Activated CD8-positive, alpha-beta T cell treated with anti-CD3 and anti-CD28 coated beads, Interleukin-2, amount 10 ng/mL, durations not matched to agents 7 days and 5 days (primary cell): ENCODE data around the gene PLXNC1. TPM values are rescaled to one million over a fixed set of nuclear protein-coding genes. Genes with fewer than 3 reads are reported as not detected.

Experiments used
- ATAC-seq: fragments of 150-1000 bp; cut with Tn5 transposase; one replicate; pipeline ENCODE4 v1.10.0; 2021; ENCODE audit warnings: moderate library complexity
- CTCF ChIA-PET: fragments of 350-600 bp; sonication (Branson Sonifier 250); formaldehyde crosslinking; loops from one replicate; lab custom pipeline; 2021; ENCODE audit warnings: antibody characterized with exemption; lab: Charles Lee
- POLR2A ChIA-PET: fragments of 350-600 bp; sonication (Branson Sonifier 250); formaldehyde crosslinking; loops from one replicate; lab custom pipeline; 2021; ENCODE audit warnings: antibody characterized with exemption; lab: Charles Lee
- DNase-seq: peaks from one replicate; pipeline ENCODE4 v3.0.0-alpha.2; 2020
- H3K27ac Mint-ChIP-seq: one replicate; pipeline ENCODE4 v1.8.0; 2021; ENCODE audit warnings: mild to moderate bottlenecking, mixed read lengths
- H3K27me3 Mint-ChIP-seq: one replicate; pipeline ENCODE4 v1.8.0; 2021; ENCODE audit warnings: low read depth, mixed read lengths
- H3K36me3 Mint-ChIP-seq: one replicate; pipeline ENCODE4 v1.8.0; 2021; ENCODE audit warnings: low read depth, mixed read lengths
- H3K4me1 Mint-ChIP-seq: one replicate; pipeline ENCODE4 v1.8.0; 2021; ENCODE audit warnings: low read depth, mixed read lengths
- H3K4me3 Mint-ChIP-seq: one replicate; pipeline ENCODE4 v1.8.0; 2021; ENCODE audit warnings: mild to moderate bottlenecking, mixed read lengths
- H3K9me3 Mint-ChIP-seq: one replicate; pipeline ENCODE4 v1.8.0; 2022; ENCODE audit warnings: mixed read lengths; ENCODE audit not compliant: insufficient read depth
- total RNA-seq, 2 experiments: library from RNA; stranded (reverse); gene quantifications; one replicate each; pipeline ENCODE4 v1.2.3, GENCODE V29; 2021

Gene PLXNC1
- total RNA-seq, 2 experiments from 2014 or later: 43.8 to 45.6 TPM

- ATAC-seq (no peak), DNase-seq (no peak)
- H3K36me3 Mint-ChIP-seq: peaks cover 83% of the 10 kb centered on the region
- H3K4me3 Mint-ChIP-seq: no peak overlapping the region
- no peaks in the 10 kb centered on the region for H3K9me3 Mint-ChIP-seq
- POLR2A ChIA-PET: interaction anchor here (0.6 kb wide), 1 partner anchor 720 kb away, joined by 4 read pairs; no protein-coding TSS in a partner anchor
- no peak overlapping the region for H3K27ac Mint-ChIP-seq
- CTCF ChIA-PET: interaction anchor here (1.0 kb wide), 1 partner anchor 18 kb away, joined by 3 read pairs; no protein-coding TSS in a partner anchor
- peaks cover 19% of the 10 kb centered on the region for H3K4me1 Mint-ChIP-seq
- H3K27me3 Mint-ChIP-seq: no peaks in the 10 kb centered on the region
Measured at GRCh38 chr12:94225947-94226630, 77.7 kb downstream of the PLXNC1 start.

- Mint-ChIP-seq H3K9me3 (no peaks in the 10 kb centered on the region), H3K4me1 (peaks cover 22% of the 10 kb centered on the region), H3K36me3 (peaks cover 83% of the 10 kb centered on the region), H3K4me3 (no peak overlapping the region), H3K27me3 (no peaks in the 10 kb centered on the region), H3K27ac (no peak overlapping the region)
- no peak for ATAC-seq
- POLR2A ChIA-PET: no interaction called here
- no peak for DNase-seq
- CTCF ChIA-PET: no interaction called here
Measured at GRCh38 chr12:94227066-94227465, 78.7 kb downstream of the PLXNC1 start.

DNA sequence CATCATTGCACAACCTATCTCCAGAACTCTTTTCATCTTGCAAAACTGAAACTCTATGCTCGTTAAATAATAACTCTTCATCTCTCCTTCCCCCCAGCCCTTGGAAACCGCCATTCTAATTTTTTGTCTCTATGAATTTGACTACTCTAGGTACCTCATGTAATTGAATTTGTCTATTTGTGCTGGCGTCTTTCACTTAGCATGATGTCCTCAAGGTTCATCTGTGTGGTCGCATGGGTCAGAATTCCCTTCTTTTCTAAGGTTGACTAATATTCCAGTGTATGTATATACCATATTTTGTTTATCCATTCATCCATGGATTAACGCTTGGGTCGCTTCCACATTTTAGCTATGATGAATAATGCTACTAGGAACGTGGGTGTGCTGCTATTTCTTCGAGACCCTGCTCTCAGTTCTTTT lies 80.1 kb downstream of the PLXNC1 start:
- Mint-ChIP-seq H3K4me3 (no peak overlapping the region), H3K9me3 (no peaks in the 10 kb centered on the region), H3K27me3 (no peaks in the 10 kb centered on the region), H3K27ac (no peak overlapping the region), H3K36me3 (peaks cover 84% of the 10 kb centered on the region), H3K4me1 (peaks cover 26% of the 10 kb centered on the region)
- ATAC-seq (no peak), DNase-seq (no peak)
- ChIA-PET CTCF (no interaction called here), POLR2A (no interaction called here)

GRCh38 chr12:94229902-94230301 lies 81.5 kb downstream of the PLXNC1 start:
- H3K4me3 Mint-ChIP-seq: no peak overlapping the region
- peaks cover 75% of the 10 kb centered on the region for H3K36me3 Mint-ChIP-seq
- H3K4me1 Mint-ChIP-seq: peaks cover 26% of the 10 kb centered on the region
- no peak overlapping the region for H3K27ac Mint-ChIP-seq
- no peaks in the 10 kb centered on the region for H3K9me3 Mint-ChIP-seq
- CTCF ChIA-PET: no interaction called here
- ATAC-seq: no peak
- H3K27me3 Mint-ChIP-seq: no peaks in the 10 kb centered on the region
- POLR2A ChIA-PET: no interaction called here
- no peak for DNase-seq

DNA sequence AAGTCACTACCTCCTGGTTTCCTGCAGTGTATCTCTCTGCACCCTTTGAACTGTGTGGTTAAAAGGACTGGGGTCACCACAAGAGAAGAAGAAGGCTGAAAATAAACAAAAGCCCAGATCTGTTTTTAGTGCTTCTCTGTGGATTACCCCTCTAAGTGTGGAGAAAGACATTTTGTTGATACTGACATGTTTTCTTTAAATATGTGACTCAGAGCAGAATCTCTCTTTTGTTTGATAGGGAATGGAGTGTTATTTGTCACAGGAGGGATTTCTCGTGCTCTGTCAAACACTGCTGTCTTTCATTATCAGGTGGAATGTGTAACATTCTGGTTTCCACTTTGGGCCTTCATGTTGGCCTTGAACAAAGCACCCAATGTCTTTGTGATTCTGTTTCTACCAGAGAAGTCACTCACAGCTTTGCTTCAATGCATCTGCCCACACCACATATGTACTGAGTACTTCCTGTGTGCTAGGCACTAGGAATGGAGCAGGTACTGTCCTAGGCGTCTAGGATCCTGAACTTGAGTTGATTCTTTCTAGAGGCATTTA lies 82.1 kb downstream of the PLXNC1 start:
- POLR2A ChIA-PET: no interaction called here
- peak; percentile 65 for ATAC-seq
- DNase-seq: no peak

DNA sequence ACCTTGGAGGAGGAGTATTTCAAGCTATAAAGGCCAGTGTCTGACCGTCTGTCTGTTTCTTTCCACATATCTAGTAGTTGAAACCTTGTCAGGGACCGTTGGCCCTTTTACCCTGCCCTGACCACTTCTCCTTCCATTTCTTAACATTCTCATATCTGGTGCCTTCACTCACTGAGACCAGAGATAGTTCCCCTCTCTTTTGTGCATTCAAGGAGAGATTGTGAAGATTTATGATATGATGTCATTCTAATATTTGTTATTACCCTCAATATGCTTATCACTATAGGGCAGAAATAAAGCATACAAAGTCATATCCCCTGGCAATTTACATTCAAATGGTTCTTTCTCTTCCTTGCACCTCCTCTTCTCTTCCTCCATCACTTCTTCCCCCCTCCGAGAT lies 83.3 kb downstream of the PLXNC1 start:
- Mint-ChIP-seq H3K36me3 (peaks cover 73% of the 10 kb centered on the region), H3K27me3 (no peaks in the 10 kb centered on the region), H3K9me3 (no peaks in the 10 kb centered on the region), H3K27ac (no peak overlapping the region), H3K4me3 (no peak overlapping the region), H3K4me1 (peaks cover 30% of the 10 kb centered on the region)
- ChIA-PET POLR2A (no interaction called here), CTCF (interaction anchor here (0.8 kb wide), 1 partner anchor 195 kb away, joined by 3 read pairs; no protein-coding TSS in a partner anchor)
- no peak for ATAC-seq
- no peak for DNase-seq

More for the DNA sequence above, 82.1 kb downstream of the PLXNC1 start:
- Mint-ChIP-seq H3K27ac (peak overlapping the region; percentile 54), H3K4me3 (peak overlapping the region; percentile 39), H3K36me3 (peaks cover 74% of the 10 kb centered on the region), H3K4me1 (peaks cover 26% of the 10 kb centered on the region), H3K9me3 (no peaks in the 10 kb centered on the region), H3K27me3 (no peaks in the 10 kb centered on the region)
- CTCF ChIA-PET: no interaction called here

DNA sequence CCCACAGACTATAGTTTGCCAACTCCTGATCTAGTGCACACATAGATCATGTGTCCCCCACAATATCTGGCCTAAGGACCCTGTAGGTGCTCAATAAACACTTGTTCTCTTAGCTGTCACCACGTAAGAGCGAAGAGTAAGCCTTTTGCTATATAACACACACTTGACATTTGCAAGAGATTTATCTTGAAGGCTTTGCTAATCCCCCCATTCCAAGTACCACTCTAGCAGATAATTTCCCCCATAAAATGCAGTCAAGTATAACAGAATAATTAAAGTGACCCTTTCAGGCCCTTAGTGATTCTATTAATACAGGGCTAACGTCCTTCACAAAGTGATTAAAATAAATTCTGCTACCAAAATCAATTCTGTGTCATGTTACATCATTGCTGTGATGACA lies 87.5 kb downstream of the PLXNC1 start:
- H3K36me3 Mint-ChIP-seq: peaks cover 69% of the 10 kb centered on the region
- POLR2A ChIA-PET: no interaction called here

DNA sequence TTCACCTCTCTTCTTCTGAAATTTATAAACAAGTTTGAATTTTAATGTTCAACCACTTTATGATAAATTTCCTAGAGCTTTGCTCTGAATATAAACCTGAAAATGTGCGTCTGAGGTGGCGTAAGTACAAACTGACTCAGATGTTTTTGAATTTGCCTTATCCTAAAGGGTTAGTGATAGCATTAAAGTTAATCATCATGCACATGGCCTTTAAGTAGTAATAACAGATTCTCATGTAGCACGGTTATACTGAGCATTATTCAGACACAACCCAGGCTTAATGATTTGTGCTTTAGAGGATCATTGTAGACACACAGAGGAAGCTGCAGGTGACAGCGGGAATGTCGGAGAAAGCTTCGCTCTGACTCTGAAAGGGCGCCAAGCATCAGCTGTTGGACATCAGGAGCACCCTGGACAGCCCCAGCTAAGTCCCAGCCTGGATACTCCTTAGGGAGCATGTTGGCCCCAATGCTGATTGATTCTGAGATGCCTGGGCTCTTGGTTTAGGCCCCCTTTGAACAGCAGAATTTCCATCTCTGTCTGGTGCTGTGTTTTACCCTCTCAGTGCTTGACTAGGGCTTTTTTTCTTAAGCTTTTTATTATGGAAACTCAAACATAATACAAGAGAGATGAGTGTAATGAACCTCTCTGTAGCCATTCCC lies 91.1 kb downstream of the PLXNC1 start:
- no peak for DNase-seq
- Mint-ChIP-seq H3K27ac (no peak overlapping the region), H3K4me1 (peaks cover 23% of the 10 kb centered on the region), H3K27me3 (no peaks in the 10 kb centered on the region), H3K4me3 (no peak overlapping the region), H3K9me3 (no peaks in the 10 kb centered on the region), H3K36me3 (peaks cover 79% of the 10 kb centered on the region)
- POLR2A ChIA-PET: no interaction called here
- no peak for ATAC-seq
- CTCF ChIA-PET: interaction anchor here (1.0 kb wide), 1 partner anchor 31 kb away, joined by 3 read pairs; no protein-coding TSS in a partner anchor

More for the DNA sequence above, 87.5 kb downstream of the PLXNC1 start:
- Mint-ChIP-seq H3K27me3 (no peaks in the 10 kb centered on the region), H3K4me3 (no peak overlapping the region), H3K27ac (no peak overlapping the region), H3K4me1 (peaks cover 15% of the 10 kb centered on the region), H3K9me3 (no peaks in the 10 kb centered on the region)
- ATAC-seq (no peak), DNase-seq (no peak)
- CTCF ChIA-PET: no interaction called here

DNA sequence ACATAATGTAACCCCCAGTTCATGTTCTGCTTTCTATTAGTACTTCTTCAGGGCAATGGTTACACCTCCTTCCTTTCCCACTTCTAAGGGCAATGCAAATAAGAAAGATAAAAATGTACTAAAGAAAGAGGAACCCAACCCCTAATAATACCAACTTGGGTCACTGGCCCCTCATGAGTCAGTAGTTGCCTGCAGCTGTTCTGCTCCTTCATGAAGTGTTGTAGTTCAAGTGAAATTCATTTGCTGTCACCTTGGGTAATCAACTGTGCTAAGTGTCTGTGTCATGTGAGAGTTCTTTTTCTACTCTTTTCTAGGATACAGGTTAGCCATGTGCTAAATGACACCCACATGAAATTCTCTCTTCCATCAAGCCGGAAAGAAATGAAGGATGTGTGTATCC lies 91.8 kb downstream of the PLXNC1 start:
- CTCF ChIA-PET: interaction anchor here (1.0 kb wide), 1 partner anchor 32 kb away, joined by 3 read pairs; no protein-coding TSS in a partner anchor
- Mint-ChIP-seq H3K4me3 (no peak overlapping the region), H3K27ac (no peak overlapping the region), H3K36me3 (peaks cover 81% of the 10 kb centered on the region), H3K4me1 (peaks cover 30% of the 10 kb centered on the region), H3K27me3 (no peaks in the 10 kb centered on the region), H3K9me3 (no peaks in the 10 kb centered on the region)
- POLR2A ChIA-PET: no interaction called here
- ATAC-seq (no peak), DNase-seq (no peak)

- H3K4me3 Mint-ChIP-seq: no peak overlapping the region
- H3K27me3 Mint-ChIP-seq: no peaks in the 10 kb centered on the region
- DNase-seq (no peak), ATAC-seq (no peak)
- peaks cover 86% of the 10 kb centered on the region for H3K36me3 Mint-ChIP-seq
- H3K27ac Mint-ChIP-seq: no peak overlapping the region
- ChIA-PET CTCF (interaction anchor here (1.1 to 1.9 kb wide), 2 partner anchors 8 to 34 kb away, joined by 3 to 4 read pairs; no protein-coding TSS in a partner anchor), POLR2A (interaction anchor here (2.4 kb wide), 1 partner anchor 20 kb away, joined by 7 read pairs; no protein-coding TSS in a partner anchor)
- peaks cover 45% of the 10 kb centered on the region for H3K4me1 Mint-ChIP-seq
- H3K9me3 Mint-ChIP-seq: no peaks in the 10 kb centered on the region
Measured at GRCh38 chr12:94242901-94243300, 94.5 kb downstream of the PLXNC1 start.

DNA sequence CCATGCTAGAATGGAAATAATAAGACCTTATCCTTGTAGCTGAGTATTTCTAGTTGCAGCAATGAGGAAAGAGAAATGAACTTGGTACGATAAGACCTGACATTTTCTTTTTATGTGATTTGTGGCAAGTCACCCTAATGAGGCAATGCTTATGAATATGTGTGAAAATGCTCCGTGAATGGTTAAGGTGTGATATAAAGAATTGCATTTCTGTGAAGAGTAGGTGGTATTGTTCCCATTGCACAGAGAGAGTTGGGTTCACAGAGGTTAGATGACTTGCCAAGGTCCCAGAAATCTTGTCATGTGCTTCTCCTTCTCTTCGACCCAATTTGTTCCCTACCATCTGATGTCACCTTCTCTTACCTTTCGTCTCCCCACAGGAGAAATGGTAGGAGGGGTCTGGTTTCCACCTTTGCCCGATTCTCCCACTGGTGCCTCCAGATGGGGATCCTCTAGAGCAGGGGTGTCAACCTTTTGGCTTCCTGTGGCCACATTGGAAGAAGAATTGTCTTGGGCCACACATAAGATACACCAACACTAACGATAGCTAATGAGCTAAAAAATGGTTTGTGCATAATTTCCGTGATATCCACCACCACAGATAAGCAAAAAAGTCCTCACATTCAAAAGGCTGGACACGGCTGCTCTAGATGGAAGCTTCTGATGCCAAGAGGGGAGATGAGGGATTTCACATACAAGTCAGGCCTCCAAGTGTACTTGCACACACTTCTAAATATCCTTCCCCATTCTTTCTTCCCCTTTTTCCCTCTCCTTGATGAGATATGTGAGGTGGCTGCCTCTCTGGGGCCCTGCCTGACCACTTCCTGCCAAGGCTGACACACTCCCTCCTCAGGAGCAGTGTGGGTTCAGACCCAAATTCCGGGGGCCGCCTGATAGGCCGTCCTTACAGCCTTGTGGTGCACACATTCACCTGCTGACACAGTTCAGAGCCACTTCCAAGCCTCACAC lies 96.1 kb downstream of the PLXNC1 start:
- peaks cover 89% of the 10 kb centered on the region for H3K36me3 Mint-ChIP-seq
- H3K4me3 Mint-ChIP-seq: peak overlapping the region; percentile 13

More for the DNA sequence above, 96.1 kb downstream of the PLXNC1 start:
- Mint-ChIP-seq H3K9me3 (no peaks in the 10 kb centered on the region), H3K27ac (peak overlapping the region; percentile 81), H3K27me3 (no peaks in the 10 kb centered on the region), H3K4me1 (peaks cover 45% of the 10 kb centered on the region)
- CTCF ChIA-PET: interaction anchor here (1.1 to 1.9 kb wide), 3 partner anchors 10 to 36 kb away, joined by 3 to 6 read pairs (median 4); no protein-coding TSS in a partner anchor
- POLR2A ChIA-PET: interaction anchor here (2.4 kb wide), 1 partner anchor 18 kb away, joined by 7 read pairs; no protein-coding TSS in a partner anchor
- DNase-seq (peak; percentile 73), ATAC-seq (peak; percentile 91)
